HG03432 (cell line): Measurements from ENCODE around the gene MRGPRF.

ENCODE experiments used
- ATAC-seq: cut with Tn5 transposase; IDR thresholded peaks from one replicate; pipeline ENCODE4 v1.9.1; 2021; ENCODE audit warnings: mild to moderate bottlenecking, moderate library complexity; ENCODE audit not compliant: unreplicated experiment

MRGPRF gene

GRCh38 chr11:69013009-69013951, at the start of gene MRGPRF:
MRGPRF (minus strand) TSS chr11:69013246; CDS start chr11:69009901, 3,345 bp downstream.
- ATAC-seq = no peak

GRCh38 chr11:69062169-69062855, 49.3 kb upstream of the MRGPRF start:
- no peak for ATAC-seq

GRCh38 chr11:69061713-69062053, 48.6 kb upstream of the MRGPRF start:
- ATAC-seq = no peak

GRCh38 chr11:69060806-69061712, 48.0 kb upstream of the MRGPRF start:
- ATAC-seq = no peak

- ATAC-seq = no peak
These were observed 46.9 kb upstream of the MRGPRF start for GRCh38 chr11:69059985-69060384.

- no peak for ATAC-seq
These were observed 46.4 kb upstream of the MRGPRF start for GRCh38 chr11:69059429-69059828.

- ATAC-seq = no peak
These were observed 45.6 kb upstream of the MRGPRF start for GRCh38 chr11:69058511-69059270.

GRCh38 chr11:69057801-69058200, 44.8 kb upstream of the MRGPRF start:
- ATAC-seq = no peak

GRCh38 chr11:69057236-69057635, 44.2 kb upstream of the MRGPRF start:
- no peak for ATAC-seq

- ATAC-seq = peak; percentile 83
These were observed 42.8 kb upstream of the MRGPRF start for GRCh38 chr11:69055598-69056516.

GRCh38 chr11:69055212-69055586, 42.2 kb upstream of the MRGPRF start:
- ATAC-seq = no peak

GRCh38 chr11:69054397-69055211, 41.6 kb upstream of the MRGPRF start:
- ATAC-seq = no peak

- no peak for ATAC-seq
These were observed 40.7 kb upstream of the MRGPRF start for GRCh38 chr11:69053546-69054396.

GRCh38 chr11:69053169-69053477, 40.1 kb upstream of the MRGPRF start:
- ATAC-seq = no peak

GRCh38 chr11:69052343-69053168, 39.5 kb upstream of the MRGPRF start:
- no peak for ATAC-seq

GRCh38 chr11:69051381-69052342, 38.6 kb upstream of the MRGPRF start:
- ATAC-seq = no peak
